Transverse colon (tissue), 4 donors: ENCODE results near the gene CHFR. TPM values are rescaled to one million over a fixed set of nuclear protein-coding genes. Genes with fewer than 3 reads are reported as not detected.
"Not testable (repeated sequence)": the region's sequence is repeated elsewhere in the genome, so short reads cannot be mapped to it uniquely, and the experiment has no call there.

Experiments
- DNase-seq: peaks from one replicate; pipeline ENCODE4 v3.0.0-alpha.2; 2019
- H3K27ac ChIP-seq, 4 donors: fragments of 200-600 bp; sonication (generic); 2 replicates each; pipeline ENCODE4 v1.5.1; 2016 to 2018; ENCODE audit warnings: inconsistent platforms in 4 of 4
- H3K27me3 ChIP-seq: fragments of 200-600 bp; sonication (generic); 2 replicates; pipeline ENCODE4 v1.5.1; 2017; ENCODE audit warnings: inconsistent platforms
- H3K36me3 ChIP-seq, 4 donors: fragments of 200-600 bp; sonication (generic); 2 replicates each; pipeline ENCODE4 v1.5.1; 2017 to 2019; ENCODE audit warnings: inconsistent platforms in 4 of 4
- H3K4me1 ChIP-seq, 4 donors: fragments of 200-600 bp; sonication (generic); 2 replicates each; pipeline ENCODE4 v1.5.1; 2017 to 2020; ENCODE audit warnings: inconsistent platforms in 4 of 4
- H3K4me3 ChIP-seq, 4 donors: fragments of 200-600 bp; sonication (generic); 1 replicate in 1 of 4; 2 replicates in 3 of 4; pipeline versions ENCODE4 v1.5.1 to v1.6.1; 2017 to 2019; ENCODE audit warnings: inconsistent platforms in 4 of 4
- H3K9me3 ChIP-seq, 2 donors: fragments of 200-600 bp; sonication (generic); 2 replicates each; pipeline ENCODE4 v1.5.1; 2017 to 2019; ENCODE audit warnings: inconsistent platforms in 2 of 2
- EP300 ChIP-seq: sonication (generic); formaldehyde crosslinking; IDR thresholded peaks from one replicate; pipeline ENCODE4 v1.6.1; 2017; ENCODE audit warnings: antibody characterized with exemption, low read depth
- POLR2A ChIP-seq: fragments of 450-650 bp; IDR thresholded peaks from one replicate; pipeline ENCODE4 v1.6.1; 2016; ENCODE audit warnings: antibody characterized with exemption, mild to moderate bottlenecking, moderate library complexity
- POLR2AphosphoS5 ChIP-seq, 3 donors: sonication (generic); formaldehyde crosslinking; IDR thresholded peaks; one replicate each; pipeline ENCODE4 v1.6.1; 2016; ENCODE audit warnings: antibody characterized with exemption in 3 of 3
- WGBS, 2 donors: methylation state at CpG; one replicate each; pipeline ENCODE4 v1.1.5; 2018; ENCODE audit warnings: low coverage in 1 of 2; 5-methylcytosine and 5-hydroxymethylcytosine counted together
- in situ Hi-C, 4 donors: fragments of 200-750 bp; cut with MboI; loops; one replicate each; pipeline versions ENCODE4 v1.15.0 to v1.15.1; 2017; ENCODE audit warnings: low sequenced_read_pairs in 3 of 4, low pct_ligation_motif_present in 1 of 4, low pct_unique_long_range_greater_than_20kb in 1 of 4
- intact Hi-C: fragments of 100-400 bp; cut with DNase I; formaldehyde crosslinking; loops from one replicate; pipeline ENCODE4 v1.15.1; 2023; ENCODE audit warnings: low total_unique reads
- total RNA-seq, 4 donors: library from RNA; depleted of rRNA; stranded (reverse); fragments of >200 nt; gene quantifications; one replicate each; pipeline ENCODE4 v1.1.0, GENCODE V29; 2016
- TF ChIP-seq, protein P1 (sequence below), 5 experiments: fragments of 200-600 bp in 3 of 5; fragments of 450-650 bp in 2 of 5; sonication (generic) in 3 of 5; IDR thresholded peaks; 1 replicate in 2 of 5; 2 replicates in 3 of 5; pipeline ENCODE4 v1.5.1; 2016 to 2017; ENCODE audit warnings: antibody characterized with exemption in 5 of 5, inconsistent platforms in 3 of 5, mild to moderate bottlenecking in 2 of 5, moderate library complexity in 1 of 5

Gene CHFR
- total RNA-seq, 4 donors from 2014 or later = 47.7 to 132 (median 61.9) TPM

DNA sequence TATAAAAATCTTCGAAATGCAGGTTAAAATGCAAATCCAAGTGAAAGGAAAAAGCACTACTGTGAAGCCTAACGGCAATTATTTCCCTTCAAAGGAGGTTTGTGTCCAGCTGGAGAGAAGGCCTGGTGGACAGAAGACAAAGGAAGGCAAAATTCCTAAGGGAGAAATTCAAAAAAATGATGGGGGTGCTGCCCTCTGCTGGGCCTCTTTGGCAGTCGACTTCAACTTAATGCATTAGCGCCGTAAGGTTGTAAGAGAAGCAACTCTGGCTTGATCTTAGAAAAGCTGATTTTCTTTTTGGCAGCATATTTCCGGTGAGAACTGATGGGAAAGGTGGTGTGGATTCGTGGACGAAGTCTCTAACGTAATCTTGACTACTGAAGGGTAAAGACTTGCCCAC lies 34.3 kb upstream of the CHFR start:
- no peak for TF ChIP-seq EP300
- TF ChIP-seq, protein P1, sequence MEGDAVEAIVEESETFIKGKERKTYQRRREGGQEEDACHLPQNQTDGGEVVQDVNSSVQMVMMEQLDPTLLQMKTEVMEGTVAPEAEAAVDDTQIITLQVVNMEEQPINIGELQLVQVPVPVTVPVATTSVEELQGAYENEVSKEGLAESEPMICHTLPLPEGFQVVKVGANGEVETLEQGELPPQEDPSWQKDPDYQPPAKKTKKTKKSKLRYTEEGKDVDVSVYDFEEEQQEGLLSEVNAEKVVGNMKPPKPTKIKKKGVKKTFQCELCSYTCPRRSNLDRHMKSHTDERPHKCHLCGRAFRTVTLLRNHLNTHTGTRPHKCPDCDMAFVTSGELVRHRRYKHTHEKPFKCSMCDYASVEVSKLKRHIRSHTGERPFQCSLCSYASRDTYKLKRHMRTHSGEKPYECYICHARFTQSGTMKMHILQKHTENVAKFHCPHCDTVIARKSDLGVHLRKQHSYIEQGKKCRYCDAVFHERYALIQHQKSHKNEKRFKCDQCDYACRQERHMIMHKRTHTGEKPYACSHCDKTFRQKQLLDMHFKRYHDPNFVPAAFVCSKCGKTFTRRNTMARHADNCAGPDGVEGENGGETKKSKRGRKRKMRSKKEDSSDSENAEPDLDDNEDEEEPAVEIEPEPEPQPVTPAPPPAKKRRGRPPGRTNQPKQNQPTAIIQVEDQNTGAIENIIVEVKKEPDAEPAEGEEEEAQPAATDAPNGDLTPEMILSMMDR (IDR thresholded peaks at IDR 0.05) = no peak
- TF ChIP-seq POLR2AphosphoS5 (IDR thresholded peaks at IDR 0.05) = no peak
- TF ChIP-seq POLR2A = no peak
- Histone ChIP-seq H3K27me3 (no peaks in the 10 kb centered on the region), H3K9me3 (peaks cover 79 to 97% of the 10 kb centered on the region in 2 donors), H3K4me1 (no peaks in the 10 kb centered on the region), H3K27ac (no peak overlapping the region), H3K36me3 (peaks cover 0 to 24% (median 8%) of the 10 kb centered on the region in 4 donors), H3K4me3 (no peak overlapping the region)
- intact Hi-C loops (no loop called here), in situ Hi-C loops (no loop called here)
- no peak for DNase-seq
- WGBS, 2 donors = 83 to 88% methylated on average over 9 of the region's 9 CpGs

DNA sequence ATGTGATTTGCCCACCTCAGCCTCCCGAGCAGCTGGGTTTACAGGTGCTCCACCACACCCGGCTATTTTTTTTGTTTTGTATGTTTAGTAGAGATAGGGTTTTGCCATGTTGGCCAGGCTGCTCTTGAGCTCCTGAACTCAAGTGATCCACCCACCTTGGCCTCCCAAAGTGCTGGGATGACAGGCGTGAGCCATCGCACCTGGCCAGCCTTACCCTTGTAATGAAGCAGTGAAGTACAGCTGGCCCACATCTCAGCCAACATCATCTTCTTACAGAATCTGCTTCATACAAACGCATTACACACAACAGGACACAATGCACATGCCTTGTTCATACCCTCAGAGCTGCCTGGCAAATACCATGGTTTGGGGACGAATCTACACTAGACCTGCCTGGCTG lies 31.3 kb upstream of the CHFR start:
- in situ Hi-C loops = no loop called here
- TF ChIP-seq, protein P1 (IDR thresholded peaks at IDR 0.05) = no peak
- no peak for TF ChIP-seq POLR2AphosphoS5 (IDR thresholded peaks at IDR 0.05)
- TF ChIP-seq EP300 = no peak
- TF ChIP-seq POLR2A = no peak
- 95 to 96% methylated on average over 6 of the region's 6 CpGs for WGBS, 2 donors

DNA sequence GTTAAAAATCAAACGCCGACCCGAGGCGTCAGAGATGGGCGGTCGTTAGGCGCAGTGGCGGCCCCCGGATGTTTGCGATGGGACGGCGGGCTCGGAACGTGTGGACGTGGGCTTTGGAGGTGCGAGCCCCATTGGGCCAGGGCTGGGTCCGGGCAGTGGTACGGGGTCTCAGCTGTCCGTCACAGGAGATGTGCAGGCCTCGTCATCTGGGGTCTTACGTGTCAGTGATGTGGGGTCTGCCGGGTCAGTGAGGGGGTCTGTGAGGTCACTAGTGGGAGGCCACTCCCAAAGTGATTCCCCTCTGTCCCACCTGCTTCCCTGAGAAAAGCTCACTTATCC lies 21.6 kb upstream of the CHFR start:
- Histone ChIP-seq H3K27ac (peak overlapping the region; percentile 80 to 94 (median 88)), H3K4me1 (peaks cover 0 to 19% (median 12%) of the 10 kb centered on the region in 4 donors), H3K4me3 (peak overlapping the region; percentile 55 to 67 (median 64)), H3K27me3 (peaks cover 30% of the 10 kb centered on the region), H3K36me3 (no peaks in the 10 kb centered on the region), H3K9me3 (peaks cover 22 to 23% of the 10 kb centered on the region in 2 donors)
- in situ Hi-C loops = no loop called here
- intact Hi-C loops = no loop called here
- 1% methylated on average over 14 of the region's 22 CpGs; no CpG with 5 or more reads in 1 of the 2 donors for WGBS, 2 donors
- DNase-seq = no peak
- no peak for TF ChIP-seq POLR2AphosphoS5 (IDR thresholded peaks at IDR 0.05)
- TF ChIP-seq POLR2A = no peak
- TF ChIP-seq, protein P1 (IDR thresholded peaks at IDR 0.05) = no peak
- no peak for TF ChIP-seq EP300

More for the DNA sequence above, 31.3 kb upstream of the CHFR start:
- intact Hi-C loops = no loop called here
- Histone ChIP-seq H3K4me1 (no peaks in the 10 kb centered on the region), H3K36me3 (peaks cover 0 to 6% (median under 1%) of the 10 kb centered on the region in 4 donors), H3K27me3 (no peaks in the 10 kb centered on the region), H3K27ac (no peak overlapping the region), H3K4me3 (no peak overlapping the region), H3K9me3 (peaks cover 68 to 89% of the 10 kb centered on the region in 2 donors)
- no peak for DNase-seq

DNA sequence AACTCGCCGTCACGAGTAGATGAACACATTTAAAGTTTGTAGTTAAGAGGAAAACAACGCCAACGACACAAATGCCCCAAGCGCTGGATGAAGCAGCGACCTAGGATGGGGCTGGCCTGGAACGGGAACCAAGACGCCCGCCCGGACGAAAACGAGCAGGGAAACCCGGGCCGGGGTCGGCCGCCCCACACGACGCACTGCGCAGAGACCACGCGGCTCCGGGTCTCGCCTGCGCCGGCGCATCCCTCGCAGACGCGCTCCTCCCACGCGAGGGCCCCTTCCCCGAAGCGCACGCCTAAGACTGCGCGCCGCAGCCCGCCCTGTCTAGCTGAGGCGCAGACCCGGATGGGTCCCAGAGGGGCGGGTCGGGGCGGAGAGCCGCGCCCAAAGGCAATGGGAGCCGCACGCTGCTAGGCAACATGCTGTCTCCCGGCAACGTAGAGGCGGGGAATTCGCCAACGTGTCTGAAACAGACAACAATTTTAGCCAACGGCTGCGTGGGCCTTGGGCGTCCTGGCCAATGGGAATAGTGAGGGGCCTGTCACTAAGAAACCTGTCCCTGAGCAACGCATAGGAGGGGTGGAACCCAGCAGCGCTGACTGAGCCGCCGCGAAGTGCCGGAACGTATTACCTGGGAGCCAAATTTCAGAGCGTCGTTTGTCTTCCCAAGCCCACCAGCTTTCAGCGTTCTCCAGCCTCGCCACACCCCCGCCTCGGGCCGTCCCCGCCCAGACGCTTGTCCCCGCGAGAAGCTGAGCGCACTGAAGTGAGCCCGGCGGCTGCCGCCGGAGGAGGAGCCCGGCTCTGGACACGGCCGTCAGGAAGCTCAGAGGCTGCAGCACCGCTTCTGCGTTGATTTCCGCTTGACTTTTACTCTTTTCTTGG lies 21.0 kb upstream of the CHFR start:
- peaks cover 0 to 19% (median 12%) of the 10 kb centered on the region in 4 donors for H3K4me1 ChIP-seq
- peaks cover 30% of the 10 kb centered on the region for H3K27me3 ChIP-seq
- intact Hi-C loops = no loop called here
- TF ChIP-seq POLR2A = peak; percentile 21
- TF ChIP-seq, protein P1 (IDR thresholded peaks at IDR 0.05) = no peak
- peak; percentile 46 to 66 (median 65) for TF ChIP-seq POLR2AphosphoS5 (IDR thresholded peaks at IDR 0.05)
- in situ Hi-C loops = no loop called here
- peak overlapping the region; percentile 80 to 94 (median 88) for H3K27ac ChIP-seq
- H3K36me3 ChIP-seq = no peaks in the 10 kb centered on the region
- WGBS, 2 donors = 0% methylated on average over 6 to 46 of the region's 85 CpGs
- peaks cover 16 to 19% of the 10 kb centered on the region in 2 donors for H3K9me3 ChIP-seq
- peak overlapping the region; percentile 55 to 67 (median 64) for H3K4me3 ChIP-seq
- peak; percentile 97 for DNase-seq

DNA sequence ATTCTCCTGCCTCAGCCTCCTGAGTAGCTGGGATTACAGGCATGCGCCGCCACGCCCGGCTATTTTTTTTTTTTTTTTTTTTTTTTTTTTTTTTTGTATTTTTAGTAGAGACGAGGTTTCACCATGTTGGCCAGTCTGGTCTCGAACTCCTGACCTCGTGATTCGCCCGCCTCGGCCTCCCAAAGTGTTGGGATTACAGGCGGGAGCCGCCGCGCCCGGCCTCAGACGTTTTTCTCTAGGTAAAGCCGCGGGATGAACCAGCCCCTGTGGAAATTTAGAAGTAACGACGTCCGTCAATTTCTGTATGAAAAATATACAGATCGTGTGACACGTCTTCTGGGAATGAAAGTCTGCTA lies 20.4 kb upstream of the CHFR start:
- not testable (repeated sequence) for DNase-seq
- 24 to 27% methylated on average over 14 to 21 of the region's 23 CpGs for WGBS, 2 donors
- peaks cover 14 to 19% of the 10 kb centered on the region in 2 donors for H3K9me3 ChIP-seq

More for the DNA sequence above, 20.4 kb upstream of the CHFR start:
- peaks cover 0 to 19% (median 12%) of the 10 kb centered on the region in 4 donors for H3K4me1 ChIP-seq
- intact Hi-C loops, in situ Hi-C loops, H3K36me3 ChIP-seq: not testable (repeated sequence)
- H3K27ac ChIP-seq = peak overlapping the region; percentile 80 to 94 (median 88)
- peaks cover 30% of the 10 kb centered on the region for H3K27me3 ChIP-seq
- peak overlapping the region; percentile 55 to 67 (median 58) for H3K4me3 ChIP-seq
